ENCODE measurements around the gene RPL12. TPM values are rescaled to one million over a fixed set of nuclear protein-coding genes. Genes with fewer than 3 reads are reported as not detected.

Gene RPL12
- total and polyA plus RNA-seq, 8 donors, result 746 to 2,729 (median 1,122) TPM

DNA sequence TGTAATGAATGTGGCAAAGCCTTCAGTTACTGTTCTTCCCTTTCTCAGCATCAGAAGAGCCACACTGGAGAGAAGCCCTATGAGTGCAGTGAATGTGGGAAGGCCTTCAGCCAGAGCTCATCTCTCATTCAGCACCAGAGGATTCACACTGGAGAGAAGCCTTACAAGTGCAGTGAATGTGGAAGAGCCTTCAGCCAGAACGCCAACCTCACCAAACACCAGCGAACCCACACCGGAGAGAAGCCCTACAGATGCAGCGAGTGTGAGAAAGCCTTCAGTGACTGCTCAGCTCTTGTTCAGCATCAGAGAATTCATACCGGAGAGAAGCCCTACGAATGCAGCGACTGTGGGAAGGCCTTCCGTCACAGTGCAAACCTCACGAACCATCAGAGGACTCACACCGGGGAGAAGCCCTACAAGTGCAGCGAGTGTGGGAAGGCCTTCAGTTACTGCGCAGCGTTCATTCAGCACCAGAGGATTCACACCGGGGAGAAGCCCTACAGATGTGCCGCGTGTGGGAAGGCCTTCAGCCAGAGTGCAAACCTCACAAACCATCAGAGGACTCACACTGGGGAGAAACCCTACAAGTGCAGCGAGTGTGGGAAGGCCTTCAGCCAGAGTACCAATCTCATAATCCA lies 6.8 kb downstream of the RPL12 start:
- Histone ChIP-seq H3K27me3 (no peaks in the 10 kb centered on the region), H3K4me3 (no peak overlapping the region), H3K9me3 (no peaks in the 10 kb centered on the region), H3K36me3 (peaks cover 12 to 46% (median 13%) of the 10 kb centered on the region in 3 donors), H3K27ac (no peak overlapping the region), H3K4me1 (peaks cover 0 to 8% (median 3%) of the 10 kb centered on the region in 3 donors)
- no peak for ATAC-seq
- TF ChIP-seq, protein P1, sequence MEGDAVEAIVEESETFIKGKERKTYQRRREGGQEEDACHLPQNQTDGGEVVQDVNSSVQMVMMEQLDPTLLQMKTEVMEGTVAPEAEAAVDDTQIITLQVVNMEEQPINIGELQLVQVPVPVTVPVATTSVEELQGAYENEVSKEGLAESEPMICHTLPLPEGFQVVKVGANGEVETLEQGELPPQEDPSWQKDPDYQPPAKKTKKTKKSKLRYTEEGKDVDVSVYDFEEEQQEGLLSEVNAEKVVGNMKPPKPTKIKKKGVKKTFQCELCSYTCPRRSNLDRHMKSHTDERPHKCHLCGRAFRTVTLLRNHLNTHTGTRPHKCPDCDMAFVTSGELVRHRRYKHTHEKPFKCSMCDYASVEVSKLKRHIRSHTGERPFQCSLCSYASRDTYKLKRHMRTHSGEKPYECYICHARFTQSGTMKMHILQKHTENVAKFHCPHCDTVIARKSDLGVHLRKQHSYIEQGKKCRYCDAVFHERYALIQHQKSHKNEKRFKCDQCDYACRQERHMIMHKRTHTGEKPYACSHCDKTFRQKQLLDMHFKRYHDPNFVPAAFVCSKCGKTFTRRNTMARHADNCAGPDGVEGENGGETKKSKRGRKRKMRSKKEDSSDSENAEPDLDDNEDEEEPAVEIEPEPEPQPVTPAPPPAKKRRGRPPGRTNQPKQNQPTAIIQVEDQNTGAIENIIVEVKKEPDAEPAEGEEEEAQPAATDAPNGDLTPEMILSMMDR (IDR thresholded peaks at IDR 0.05), result no peak
- no peak for FAIRE-seq
- intact Hi-C loops (cut with DNase I), result no loop called here
- DNase-seq, result no peak
- 93 to 95% methylated on average over 17 of the region's 17 CpGs for WGBS, 2 donors

GRCh38 chr9:127438394-127438793 lies 12.8 kb downstream of the RPL12 start:
- Histone ChIP-seq H3K9me3 (no peaks in the 10 kb centered on the region), H3K36me3 (peaks cover 7 to 58% (median 40%) of the 10 kb centered on the region in 3 donors), H3K4me3 (no peak overlapping the region), H3K4me1 (no peaks in the 10 kb centered on the region), H3K27ac (no peak overlapping the region), H3K27me3 (no peaks in the 10 kb centered on the region)
- no peak for DNase-seq
- WGBS, 2 donors, result 94 to 98% methylated on average over 9 of the region's 9 CpGs
- ATAC-seq, result no peak
- intact Hi-C loops (cut with DNase I), result no loop called here
- FAIRE-seq, result no peak
- TF ChIP-seq, protein P1 (IDR thresholded peaks at IDR 0.05), result no peak

DNA sequence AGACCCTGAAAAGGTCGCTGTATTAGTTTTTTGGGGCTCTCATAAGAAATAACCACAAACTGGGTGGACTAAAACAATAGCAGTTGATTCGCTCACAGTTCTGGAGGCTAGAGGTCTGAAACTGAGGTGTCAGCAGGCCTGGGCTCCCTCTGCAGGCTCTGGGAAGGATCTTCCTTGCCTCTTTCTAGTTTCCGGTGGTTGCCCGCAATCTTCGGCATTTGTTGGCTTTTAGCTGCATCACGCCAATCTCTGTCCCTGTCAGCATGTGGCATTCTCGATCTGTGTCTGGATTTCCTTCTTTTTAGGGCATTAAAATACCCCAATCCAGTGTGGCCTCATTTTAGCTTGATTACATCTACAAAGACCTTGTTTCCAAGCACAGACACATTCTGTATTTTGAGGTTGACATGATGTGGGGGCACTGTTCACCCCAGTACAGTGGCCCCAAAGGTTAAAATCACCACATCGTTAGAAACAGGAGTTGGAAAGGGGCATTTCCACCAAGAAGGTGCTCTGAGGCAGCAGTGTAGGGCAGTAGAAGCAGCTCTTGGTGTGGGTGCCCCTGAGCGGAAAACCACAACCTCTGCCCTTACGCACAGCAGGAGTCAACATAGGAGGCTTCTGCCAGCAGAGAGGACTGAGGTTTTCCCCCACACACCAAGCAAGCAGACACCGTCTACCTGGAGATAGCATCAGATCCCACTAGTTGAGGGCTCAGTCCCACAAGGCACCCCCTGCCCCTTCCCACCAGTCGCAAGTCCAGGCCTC lies 13.5 kb downstream of the RPL12 start:
- H3K4me3 ChIP-seq, result no peak overlapping the region
- no peak overlapping the region for H3K27ac ChIP-seq
- DNase-seq (no peak), ATAC-seq (no peak), FAIRE-seq (no peak)
- WGBS, 2 donors, result 83 to 88% methylated on average over 12 of the region's 12 CpGs
- intact Hi-C loops (cut with DNase I), result no loop called here
- H3K27me3 ChIP-seq, result no peaks in the 10 kb centered on the region
- TF ChIP-seq, protein P1 (IDR thresholded peaks at IDR 0.05), result no peak
- peaks cover 7 to 62% (median 41%) of the 10 kb centered on the region in 3 donors for H3K36me3 ChIP-seq
- no peaks in the 10 kb centered on the region for H3K4me1 ChIP-seq
- no peaks in the 10 kb centered on the region for H3K9me3 ChIP-seq

DNA sequence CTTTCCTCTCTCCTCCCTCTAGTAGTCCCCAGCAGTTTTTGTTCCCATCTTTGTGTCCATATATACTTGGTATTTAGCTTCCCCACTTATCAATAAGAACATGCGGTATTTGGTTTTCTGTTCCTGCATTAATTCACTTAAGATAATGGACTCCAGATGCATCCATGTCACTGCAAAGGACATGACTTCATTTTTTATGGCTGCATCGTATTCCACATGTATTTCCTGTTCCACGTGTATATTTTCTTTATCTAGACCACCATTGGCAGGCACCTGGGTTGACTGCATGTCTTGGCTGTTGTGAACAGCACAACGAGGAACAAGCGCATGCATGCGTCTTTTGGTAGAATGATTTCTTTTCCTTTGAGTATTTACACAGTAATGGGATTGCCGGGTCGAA lies 20.8 kb downstream of the RPL12 start:
- Histone ChIP-seq H3K27me3 (no peaks in the 10 kb centered on the region), H3K4me3 (no peak overlapping the region), H3K4me1 (peaks cover 0 to 4% (median 0%) of the 10 kb centered on the region in 3 donors), H3K9me3 (no peaks in the 10 kb centered on the region), H3K27ac (no peak overlapping the region), H3K36me3 (peaks cover 3 to 38% (median 13%) of the 10 kb centered on the region in 3 donors)
- DNase-seq, result no peak
- FAIRE-seq, result no peak
- TF ChIP-seq, protein P1 (IDR thresholded peaks at IDR 0.05), result no peak
- ATAC-seq, result no peak
- intact Hi-C loops (cut with DNase I), result no loop called here
- 93 to 96% methylated on average over 8 of the region's 8 CpGs for WGBS, 2 donors

- peaks cover 0 to 18% (median 3%) of the 10 kb centered on the region in 3 donors for H3K36me3 ChIP-seq
- FAIRE-seq (no peak), DNase-seq (no peak), ATAC-seq (no peak)
- intact Hi-C loops (cut with DNase I), result no loop called here
- no peak overlapping the region for H3K27ac ChIP-seq
- H3K4me3 ChIP-seq, result no peak overlapping the region
- no peaks in the 10 kb centered on the region for H3K27me3 ChIP-seq
- WGBS, 2 donors, result 70 to 83% methylated on average over 3 of the region's 3 CpGs
- H3K9me3 ChIP-seq, result no peaks in the 10 kb centered on the region
- peaks cover 0 to 9% (median 0%) of the 10 kb centered on the region in 3 donors for H3K4me1 ChIP-seq
- TF ChIP-seq, protein P1 (IDR thresholded peaks at IDR 0.05), result no peak
These were observed 22.9 kb downstream of the RPL12 start for GRCh38 chr9:127428348-127428747.

Data from pancreas (tissue), 10 donors.